GM21526 (cell line): ENCODE measurements around the gene TTC7B.
"Not testable (repeated sequence)": the region's sequence is repeated elsewhere in the genome, so short reads cannot be mapped to it uniquely, and the experiment has no call there.

Source experiments
- ATAC-seq: cut with Tn5 transposase; IDR thresholded peaks from one replicate; pipeline ENCODE4 v1.9.1; 2021; ENCODE audit warnings: moderate library complexity; ENCODE audit not compliant: unreplicated experiment, low FRiP score

Gene TTC7B

DNA sequence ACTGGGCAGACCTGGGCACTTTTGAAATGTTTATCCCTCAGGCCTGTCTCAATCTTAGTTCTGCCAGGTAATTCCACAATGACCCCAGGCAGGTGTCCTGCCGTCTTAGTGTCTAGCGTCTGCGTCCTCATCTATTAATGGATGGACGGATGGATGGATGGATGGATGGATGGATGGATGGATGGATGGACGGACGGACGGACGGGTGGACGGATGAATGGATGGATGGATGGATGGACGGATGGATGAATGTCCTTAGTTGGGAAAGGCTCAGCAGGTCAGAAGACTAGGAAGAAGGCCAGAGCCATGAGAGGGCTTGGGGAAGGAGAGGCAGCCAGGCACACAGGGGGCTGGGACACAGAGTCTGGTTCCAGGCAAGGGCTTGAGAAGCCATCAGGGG lies 278.1 kb downstream of the TTC7B start:
- no peak for ATAC-seq

DNA sequence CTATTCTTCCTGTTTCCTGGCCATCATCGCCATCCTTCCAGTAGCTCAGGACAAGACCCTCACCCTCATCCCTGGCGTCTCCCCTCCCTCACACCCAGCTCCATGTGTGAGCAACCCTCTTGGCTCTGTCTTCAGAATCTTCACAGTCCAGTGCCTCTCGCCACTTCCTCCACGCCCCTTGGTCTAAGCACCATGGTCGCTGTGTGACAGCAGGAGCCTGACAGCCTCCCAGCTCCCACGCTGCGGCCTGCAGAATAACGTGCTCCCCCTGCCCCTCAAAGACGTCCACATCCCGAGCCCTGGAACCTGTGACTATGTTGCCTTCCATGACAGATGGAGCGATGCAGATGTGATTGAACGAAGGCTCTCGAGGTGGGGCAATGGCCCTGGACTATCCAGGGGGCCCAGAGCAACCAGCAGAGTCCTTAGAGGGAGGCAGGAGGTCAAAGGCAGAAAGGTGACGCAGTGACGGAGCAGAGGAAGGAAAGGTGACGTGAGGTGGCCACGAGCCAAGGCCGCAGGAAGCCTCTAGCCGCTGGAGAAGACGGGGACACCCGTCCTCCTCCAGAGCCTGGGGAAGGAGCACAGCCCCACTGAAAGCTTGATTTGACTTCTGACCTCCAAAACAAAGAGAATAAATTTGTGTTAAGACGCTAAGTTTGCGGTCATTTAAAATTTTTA lies 279.6 kb downstream of the TTC7B start:
- ATAC-seq = no peak

DNA sequence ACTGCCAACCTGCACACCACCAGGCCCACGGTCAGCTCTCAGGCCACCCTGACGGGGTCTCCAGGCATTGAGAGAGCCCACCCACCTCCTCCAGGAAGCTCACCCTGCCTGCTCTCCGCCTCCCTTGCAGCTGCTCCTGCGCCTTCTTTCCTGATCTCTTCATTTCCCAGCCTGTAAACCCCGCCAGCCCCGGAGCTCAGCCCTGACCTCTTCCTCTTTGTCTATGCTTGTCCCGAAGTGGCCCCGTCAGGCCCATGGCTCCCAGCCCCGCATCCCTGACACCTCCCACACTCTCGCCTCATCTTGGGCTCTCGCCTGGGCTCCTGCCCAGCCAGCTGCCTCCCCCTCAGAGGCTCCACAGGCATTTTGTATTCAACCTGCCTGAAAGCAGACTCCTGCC lies 280.1 kb downstream of the TTC7B start:
- ATAC-seq = no peak

- no peak for ATAC-seq
Measured at GRCh38 chr14:90535556-90536090, 280.6 kb downstream of the TTC7B start.

DNA sequence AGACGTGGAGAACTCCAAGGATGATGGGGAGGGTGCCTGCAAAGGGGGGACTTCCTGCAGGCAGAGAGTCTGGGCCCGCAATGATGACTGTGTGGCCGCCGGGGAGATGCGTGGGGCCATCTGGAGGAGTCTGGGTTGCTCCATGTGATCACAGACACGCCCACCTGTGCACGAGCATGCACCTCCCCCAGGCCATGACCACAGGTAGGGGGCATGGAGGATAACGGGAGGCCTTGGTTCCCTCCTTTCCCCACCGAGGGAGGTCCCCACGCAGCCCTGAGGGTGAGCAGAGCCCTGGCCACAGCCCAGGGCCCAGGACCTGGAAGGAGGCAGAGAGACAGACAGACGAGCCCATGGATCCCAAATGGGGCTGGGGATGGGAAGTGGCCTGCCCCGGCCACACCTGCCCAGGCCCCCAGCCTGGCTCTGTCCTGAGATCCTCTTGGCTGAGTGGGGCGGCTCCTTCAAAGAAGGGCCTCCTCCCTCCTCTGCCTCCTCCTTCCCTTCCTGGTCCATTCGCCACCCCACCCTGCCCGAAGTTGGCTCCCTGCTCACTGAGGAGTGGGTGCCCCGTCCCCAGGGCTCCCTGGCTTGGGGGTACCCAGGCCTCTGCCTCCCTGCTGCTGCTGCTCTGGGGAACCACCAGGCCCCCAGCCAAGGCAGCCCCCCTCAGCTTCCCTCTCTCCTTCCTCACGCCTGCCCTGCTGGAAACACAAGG lies 281.2 kb downstream of the TTC7B start:
- no peak for ATAC-seq

DNA sequence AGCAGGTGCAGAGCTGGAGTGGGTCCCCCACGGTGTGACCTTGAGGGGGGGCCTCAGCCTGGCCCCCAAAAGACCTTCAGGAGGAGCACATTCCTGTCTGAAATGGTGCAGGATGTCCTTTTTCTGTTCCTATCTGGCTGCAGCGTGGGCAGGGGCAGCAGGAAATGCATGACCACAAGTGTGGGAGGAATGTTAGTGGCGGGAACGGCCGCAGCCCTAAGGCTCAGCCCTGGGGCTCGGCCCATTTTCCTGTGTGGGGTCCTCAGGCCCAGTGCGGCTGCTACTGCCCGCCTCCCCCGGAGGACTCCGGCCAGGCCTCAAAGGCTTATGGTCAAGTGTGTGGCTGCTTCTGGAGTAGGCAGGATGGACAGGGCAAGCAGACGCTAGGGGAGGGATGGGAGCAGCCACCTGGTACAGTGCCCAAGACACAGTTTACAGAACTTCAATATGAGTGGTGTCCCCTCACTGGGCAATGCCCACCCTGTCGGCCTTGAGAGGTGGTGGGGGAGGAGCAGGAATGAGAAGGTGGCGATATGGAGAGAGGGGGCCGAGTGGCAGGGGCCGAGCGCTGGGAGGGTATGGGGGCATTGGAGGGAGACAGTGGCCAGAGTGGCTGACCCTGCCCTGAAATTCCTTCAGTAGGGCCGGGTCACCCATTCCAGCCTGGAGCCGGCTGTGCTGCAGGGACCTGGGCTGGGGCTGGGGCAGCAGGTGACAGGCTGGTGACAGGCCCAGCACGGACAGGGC lies 282.0 kb downstream of the TTC7B start:
- no peak for ATAC-seq

GRCh38 chr14:90533591-90534021 lies 282.6 kb downstream of the TTC7B start:
- ATAC-seq = no peak

DNA sequence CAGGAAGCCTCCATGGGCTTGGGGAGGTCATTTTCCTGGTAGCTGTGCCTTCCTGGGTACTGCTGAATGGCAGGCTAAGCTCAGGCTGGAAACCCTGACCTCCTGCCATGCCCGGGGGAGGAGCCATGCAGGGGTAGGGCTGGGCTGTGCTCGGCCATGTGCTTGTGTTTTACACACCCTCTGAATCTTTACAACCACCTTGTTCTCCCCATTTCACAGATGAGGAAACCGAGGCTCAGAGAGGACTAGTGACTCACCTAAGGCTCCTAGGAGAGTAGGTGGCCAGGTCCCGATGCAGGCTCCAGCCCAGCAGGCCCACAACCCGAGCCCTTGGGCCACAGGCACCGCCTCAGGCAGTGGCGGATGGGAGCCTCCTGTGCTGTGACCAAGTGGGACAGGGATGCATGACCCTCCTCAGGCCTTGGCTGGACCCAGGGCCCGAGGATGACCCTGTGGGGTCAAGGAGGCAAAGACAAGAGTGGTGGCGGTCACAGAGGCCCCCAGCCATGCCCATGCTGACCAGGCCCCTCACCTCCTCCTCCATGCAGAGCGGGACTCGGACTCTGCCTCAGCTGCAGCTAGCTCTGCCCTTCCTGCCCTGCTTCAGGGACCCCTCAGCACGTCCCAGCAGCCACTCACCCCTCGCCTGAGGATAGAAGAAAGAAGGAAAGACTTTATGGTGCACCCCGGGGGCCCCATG lies 283.3 kb downstream of the TTC7B start:
- ATAC-seq = no peak

GRCh38 chr14:90531497-90531896 lies 284.7 kb downstream of the TTC7B start:
- no peak for ATAC-seq

GRCh38 chr14:90530523-90530922 lies 285.7 kb downstream of the TTC7B start:
- ATAC-seq = no peak

DNA sequence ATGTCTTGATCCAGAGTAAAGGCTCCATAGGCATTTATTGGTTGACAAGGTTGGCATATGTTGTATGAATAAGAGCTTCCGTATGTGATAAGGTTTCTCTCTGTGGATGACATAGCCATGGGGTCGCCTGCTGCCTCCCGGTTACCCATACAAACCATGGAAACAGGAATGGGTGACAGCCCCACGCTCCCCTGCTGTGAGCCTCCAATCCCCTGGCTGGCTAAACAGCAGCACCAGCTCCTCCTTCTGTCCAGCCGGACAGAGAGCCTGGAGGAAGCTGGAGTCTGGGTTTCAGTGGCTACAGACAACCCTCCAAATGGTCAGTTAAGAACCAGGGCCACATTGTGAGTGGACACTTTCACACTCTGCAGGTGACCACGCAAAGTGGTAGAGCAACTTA lies 288.3 kb downstream of the TTC7B start:
- no peak for ATAC-seq

DNA sequence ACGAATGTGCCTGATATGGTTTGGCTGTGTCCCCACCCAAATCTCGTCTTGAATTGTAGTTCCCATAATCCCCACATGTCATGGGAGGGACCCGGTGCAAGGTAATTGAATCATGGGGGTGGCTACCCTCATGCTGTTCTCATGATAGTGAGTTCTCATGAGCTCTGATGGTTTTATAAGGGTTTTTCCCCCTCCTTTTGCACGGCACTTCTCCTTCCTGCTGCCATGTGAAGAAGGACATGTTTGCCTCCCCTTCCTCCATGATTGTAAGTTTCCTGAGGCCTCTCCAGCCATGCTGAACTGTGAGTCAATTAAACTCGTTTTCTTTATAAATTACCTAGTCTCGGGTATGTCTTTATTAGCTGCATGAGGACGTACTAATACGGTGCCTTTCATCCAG lies 289.7 kb downstream of the TTC7B start:
- ATAC-seq = not testable (repeated sequence)

DNA sequence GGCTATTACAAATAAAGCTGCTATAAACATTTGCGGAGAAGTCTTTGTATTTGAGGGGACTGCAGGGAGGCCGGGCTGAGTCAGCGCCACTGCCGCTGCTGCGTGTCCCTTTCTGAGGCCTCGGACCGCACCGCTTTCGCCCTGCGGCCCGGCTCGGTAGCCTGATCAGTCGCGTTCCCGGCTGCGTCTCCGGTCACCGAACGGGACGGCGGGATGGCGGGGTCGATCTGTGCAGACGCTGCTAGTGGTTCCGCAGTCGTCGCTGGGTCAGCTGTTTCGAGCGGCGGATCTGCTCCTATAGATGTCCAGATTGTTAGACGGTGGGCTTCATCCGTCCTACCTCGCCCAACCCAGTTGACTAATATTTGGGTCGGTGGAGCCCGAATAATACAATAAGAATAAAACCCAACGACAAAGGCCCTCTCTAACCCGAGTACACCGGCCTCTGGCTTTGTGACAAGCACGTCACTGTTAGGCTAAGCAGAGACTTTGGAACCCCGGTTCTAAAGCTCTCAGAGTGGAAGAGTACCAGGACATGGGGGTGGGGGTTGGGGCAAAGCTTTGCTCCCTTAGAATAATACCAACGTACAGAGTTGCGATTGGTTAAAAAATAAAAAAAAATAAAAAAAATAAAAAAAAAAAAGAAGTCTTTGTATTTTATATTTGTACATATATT lies 290.7 kb downstream of the TTC7B start:
- ATAC-seq = not testable (repeated sequence)

DNA sequence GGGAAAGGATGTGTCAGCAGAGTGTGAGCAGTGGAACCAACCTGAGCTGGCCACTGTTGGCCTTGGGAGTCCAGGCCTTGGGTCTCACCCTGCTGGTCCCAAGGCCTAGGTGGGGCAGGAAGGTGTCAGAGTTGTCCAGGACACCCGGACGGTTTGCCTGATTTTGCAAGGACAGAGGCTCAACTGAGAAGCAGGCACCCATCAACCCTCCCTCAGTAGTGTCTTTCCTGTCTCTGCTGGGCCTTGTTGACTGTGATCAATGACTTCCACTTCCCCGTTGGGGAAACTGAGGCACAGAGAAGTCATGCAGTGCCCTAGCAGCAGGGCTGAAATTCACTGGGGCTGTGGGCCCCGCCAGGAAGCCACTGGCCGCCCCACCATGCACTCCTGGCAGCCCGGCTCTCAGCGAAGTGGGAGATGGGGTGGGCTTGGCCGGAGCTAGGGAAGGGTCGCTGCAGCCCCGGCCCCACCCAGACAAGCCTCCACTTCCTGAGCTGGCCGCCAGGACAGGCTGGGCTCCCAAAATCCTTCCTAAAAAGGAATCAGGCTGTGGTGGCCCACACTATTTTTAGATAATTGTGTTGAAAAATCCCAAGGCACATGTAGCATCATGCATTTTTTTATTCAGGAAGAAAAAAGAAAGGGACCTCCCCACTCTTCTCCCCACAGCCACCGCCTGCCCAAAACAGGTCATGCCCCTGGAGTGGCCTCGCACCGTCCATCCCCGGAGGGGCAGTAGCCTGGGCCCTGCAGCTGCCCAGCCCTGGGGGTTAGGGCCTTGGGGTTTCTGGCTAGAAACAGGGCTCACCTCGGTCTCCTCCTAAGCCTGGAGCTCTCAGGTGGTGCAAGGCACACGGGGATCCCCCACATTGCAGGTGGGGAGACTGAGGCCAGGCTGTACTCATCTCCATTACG lies 292.0 kb downstream of the TTC7B start:
- ATAC-seq = no peak

GRCh38 chr14:90523544-90523943 lies 292.7 kb downstream of the TTC7B start:
- ATAC-seq = no peak

GRCh38 chr14:90522571-90523191 lies 293.5 kb downstream of the TTC7B start:
- no peak for ATAC-seq

- no peak for ATAC-seq
Measured at GRCh38 chr14:90521930-90522483, 294.2 kb downstream of the TTC7B start.
